ENCODE measurements around the gene ARGLU1.

ARGLU1 gene

GRCh38 chr13:106540613-106541012 lies 27.3 kb downstream of the ARGLU1 start:
- no peak for DNase-seq

GRCh38 chr13:106537521-106537920 lies 30.4 kb downstream of the ARGLU1 start:
- DNase-seq: no peak

GRCh38 chr13:106536244-106537034 lies 31.5 kb downstream of the ARGLU1 start:
- peak; percentile 85 for DNase-seq

DNA sequence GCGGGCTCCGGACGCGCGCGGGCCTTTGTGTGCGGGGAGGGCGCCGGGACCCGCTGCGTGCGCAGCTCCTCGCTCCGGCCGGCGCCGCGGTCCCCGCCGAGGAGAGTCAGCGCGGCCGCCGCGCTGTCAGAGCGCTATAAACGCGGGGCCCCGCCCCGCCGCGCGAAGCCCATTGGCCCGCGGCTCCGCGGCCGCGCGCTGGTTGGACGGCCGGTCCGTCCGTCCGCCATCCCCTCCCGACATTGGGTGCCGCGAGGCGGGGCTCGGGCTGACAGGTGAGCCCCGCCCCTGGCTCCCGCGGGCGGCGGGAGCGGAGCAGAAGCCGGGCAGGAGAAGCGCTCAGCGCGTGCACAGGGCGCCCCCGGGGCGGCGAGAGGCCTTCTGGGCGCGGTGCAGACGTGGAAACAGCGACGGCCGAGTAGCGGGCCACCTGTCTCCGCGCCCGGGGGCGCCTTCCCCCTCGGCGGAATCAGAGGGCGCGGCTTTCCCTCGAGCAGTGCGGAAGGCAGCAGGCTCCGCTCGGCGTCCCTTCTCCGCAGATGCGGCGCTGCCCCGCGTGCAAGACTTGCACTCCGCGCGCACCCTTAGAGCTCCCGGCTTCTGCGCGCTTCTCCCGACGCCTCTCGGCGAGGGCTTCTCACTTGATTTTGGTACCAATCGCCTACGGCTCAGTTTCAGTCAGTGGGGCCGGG lies 32.2 kb downstream of the ARGLU1 start, which contains the start of gene EFNB2:
Gene EFNB2 (minus strand): TSS at position 111 of the 692 bp plus-strand sequence. CDS start 698 bp downstream, outside the sequence.
- DNase-seq: peak; percentile 93

DNA sequence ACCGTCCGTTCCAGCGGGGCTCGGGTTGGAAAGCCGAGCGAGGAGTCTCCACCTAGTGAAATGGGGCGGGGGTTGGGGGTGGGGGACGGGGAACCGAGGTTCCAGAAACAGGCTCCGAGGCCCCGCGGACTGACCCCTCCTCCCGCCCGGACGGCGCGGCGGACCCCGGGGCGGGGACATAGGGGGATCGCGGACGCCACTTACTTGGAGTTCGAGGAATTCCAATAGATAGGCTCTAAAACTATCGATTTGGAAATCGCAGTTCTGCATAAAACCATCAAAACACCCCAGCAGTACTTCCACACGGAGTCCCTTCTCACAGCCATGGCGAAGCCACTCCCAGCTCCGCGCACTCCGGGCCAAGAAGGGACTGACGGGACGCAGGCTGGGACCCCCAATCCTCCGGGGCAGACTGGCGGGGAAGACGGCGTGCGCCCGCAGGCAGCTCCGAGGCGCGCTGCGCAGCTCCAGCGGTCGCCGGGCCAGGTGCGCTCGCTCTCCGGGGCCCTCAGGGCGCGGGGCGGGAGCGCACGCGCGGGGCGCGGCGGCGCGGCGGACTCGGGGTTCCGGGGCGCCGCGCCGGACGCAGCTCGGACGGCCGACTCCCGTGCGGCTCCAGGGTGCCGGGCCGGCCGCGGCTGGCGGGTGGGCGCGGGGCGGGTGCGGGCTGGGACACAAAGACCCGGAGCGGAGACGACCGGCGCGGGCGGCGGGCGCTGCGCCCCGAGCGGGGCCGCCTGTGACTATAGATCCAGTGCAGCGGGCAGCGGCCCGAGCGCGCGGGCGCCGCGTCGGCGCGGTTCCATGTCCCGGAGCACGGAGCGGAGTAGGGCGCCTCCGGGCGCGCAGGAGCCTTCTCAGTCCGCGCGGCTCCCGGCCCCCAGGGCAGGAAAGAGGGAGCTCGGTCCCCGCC lies 33.0 kb downstream of the ARGLU1 start:
- no peak for DNase-seq

DNA sequence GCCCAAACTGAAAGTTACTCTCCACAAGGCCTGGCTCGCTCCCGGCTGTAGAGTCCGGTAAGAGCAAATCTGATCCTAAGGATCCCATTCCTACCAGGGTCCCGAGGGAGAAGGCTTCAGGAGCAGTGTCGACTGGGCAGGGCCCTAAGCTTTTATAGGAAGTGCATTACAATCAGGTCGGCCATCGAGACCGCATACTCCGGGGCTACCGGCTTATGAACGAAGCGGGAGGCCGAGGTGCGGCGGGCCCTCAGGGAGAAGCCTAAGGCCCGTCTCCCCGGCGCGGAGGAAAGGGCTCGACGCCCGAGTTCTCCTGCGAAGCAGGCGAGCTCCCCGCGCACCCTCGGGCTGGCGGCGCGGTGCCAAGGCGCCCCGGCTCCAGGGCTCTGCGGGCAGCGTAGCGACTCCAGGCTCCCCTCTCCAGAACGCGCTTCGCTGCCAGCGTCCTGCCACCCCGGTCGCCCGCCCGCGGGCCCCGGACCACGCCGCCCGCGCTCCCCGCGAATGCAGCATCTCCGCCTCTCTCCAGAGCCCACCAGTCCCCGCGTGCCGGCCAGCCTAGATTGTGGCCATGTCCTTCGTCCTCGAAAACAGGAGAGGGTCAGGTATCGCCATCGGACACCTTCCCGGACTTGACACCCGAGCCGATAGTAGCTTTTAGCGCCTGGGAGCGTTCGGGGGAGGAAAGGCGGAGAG lies 33.8 kb downstream of the ARGLU1 start:
- DNase-seq: peak; percentile 70

DNA sequence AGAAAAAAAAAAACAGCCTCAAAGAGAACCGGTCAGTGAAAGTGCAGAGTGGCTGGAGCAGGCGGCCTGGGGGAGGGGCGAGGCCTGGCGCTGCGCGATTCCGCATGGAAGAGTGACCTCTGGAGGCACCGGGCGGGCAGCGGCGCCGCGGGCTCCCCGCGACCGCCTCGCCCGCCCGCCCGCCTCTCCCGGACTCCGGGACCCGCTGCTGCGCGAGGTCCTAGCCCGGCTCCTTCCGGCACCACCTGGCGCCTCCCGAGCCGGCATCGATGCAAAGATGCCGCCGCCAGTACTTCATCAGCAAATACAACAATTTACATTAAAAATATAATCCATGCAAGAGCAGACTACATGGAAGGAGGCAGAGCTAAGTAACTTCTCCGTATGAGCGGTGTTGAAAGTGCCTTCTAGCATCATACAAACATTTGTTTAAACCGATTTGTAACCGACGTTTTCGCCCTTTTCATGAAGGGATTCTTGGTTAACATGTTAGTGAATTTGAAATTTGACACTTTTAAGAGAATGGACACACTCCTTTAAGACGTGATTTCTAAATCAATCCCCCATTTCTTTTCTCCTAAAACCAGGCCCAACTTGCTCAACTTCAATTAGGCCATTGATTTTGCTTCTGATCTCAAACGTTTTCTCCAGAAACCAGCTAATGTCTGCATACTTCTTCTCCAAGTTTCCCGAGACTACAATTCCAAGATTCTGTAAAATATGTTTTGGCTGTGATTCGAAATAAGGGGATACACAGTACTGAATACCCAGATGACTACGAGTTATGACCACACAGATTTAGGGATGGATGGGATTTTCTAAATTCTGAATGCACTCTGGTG lies 34.6 kb downstream of the ARGLU1 start:
- peak; percentile 80 for DNase-seq

DNA sequence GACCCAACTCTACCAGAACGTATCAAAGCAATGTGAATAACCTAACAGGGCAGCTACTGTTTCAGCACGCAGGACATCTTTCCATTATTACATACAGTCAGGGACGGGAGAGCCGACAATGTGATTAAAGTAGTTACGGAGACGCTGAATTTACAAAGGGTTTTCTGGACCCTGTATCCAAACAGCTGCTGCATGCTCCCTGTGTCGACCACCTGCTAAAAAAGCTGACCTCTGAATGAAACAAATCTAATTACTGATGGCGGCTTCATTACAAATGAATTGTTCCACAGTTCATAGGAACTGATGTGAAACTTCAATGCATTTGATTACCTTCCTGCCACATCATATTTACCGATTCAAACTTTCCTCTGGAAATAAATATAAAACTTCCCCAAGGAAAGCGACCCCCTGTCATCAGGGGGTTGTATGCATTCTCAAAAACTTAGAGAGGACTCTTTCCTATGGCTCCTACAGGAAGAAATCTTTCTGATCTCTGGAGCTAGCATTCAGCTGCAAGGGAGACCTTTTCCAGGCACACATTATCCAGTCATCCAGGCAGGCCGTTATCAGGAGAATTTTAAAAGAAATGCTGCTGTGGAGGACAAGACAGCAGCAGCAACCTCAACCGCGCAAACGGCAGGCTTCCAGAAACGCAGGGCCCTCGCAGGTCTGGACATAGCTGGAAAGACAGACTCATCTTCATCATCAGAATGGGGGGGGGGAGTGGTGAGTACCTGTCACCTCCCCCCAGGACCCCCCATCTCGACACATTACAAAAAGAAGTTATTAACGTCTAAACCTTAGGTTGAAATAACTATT lies 35.6 kb downstream of the ARGLU1 start:
- no peak for DNase-seq

- DNase-seq: no peak
Observed at GRCh38 chr13:106530980-106531481, 36.9 kb downstream of the ARGLU1 start.

- DNase-seq: no peak
Observed at GRCh38 chr13:106530171-106530851, 37.6 kb downstream of the ARGLU1 start.

DNA sequence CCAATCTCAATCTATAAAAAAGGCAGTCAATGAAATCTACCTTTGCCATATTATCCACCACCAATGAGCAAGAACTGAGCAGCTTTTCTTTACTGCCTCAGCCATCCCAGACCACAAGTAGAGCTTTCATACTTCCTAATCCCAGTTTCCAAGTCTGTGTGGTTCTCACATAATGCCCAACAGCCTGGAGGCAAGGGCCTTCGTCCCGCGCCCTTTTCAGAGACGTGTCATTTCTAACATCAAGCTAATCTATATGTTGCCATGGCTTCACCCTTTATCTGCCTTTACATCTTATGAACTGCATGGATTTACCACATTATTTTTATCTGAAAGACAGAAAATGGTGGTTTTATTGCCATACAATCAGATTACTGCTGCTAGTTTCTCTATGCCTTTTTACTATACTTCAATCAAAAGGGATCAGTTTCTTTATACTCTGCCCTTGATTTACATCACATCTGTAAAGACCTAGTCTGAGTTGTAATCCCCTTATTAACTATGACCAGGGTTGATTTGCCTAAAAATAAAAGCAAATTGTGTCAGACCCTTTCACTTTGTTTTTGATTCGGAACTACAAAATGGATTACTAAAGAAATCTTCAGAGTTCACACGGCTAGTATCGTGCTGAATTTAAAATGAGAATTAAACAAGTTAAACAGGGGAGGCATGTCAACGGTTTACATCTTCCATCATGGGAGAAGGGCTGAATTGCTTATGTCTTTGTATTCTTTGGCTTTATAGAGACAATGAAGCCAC lies 38.3 kb downstream of the ARGLU1 start:
- no peak for DNase-seq

- DNase-seq: no peak
Observed at GRCh38 chr13:106528718-106529414, 39.1 kb downstream of the ARGLU1 start.

GRCh38 chr13:106527826-106528225 lies 40.1 kb downstream of the ARGLU1 start:
- no peak for DNase-seq

- DNase-seq: no peak
Observed at GRCh38 chr13:106527445-106527801, 40.5 kb downstream of the ARGLU1 start.

DNA sequence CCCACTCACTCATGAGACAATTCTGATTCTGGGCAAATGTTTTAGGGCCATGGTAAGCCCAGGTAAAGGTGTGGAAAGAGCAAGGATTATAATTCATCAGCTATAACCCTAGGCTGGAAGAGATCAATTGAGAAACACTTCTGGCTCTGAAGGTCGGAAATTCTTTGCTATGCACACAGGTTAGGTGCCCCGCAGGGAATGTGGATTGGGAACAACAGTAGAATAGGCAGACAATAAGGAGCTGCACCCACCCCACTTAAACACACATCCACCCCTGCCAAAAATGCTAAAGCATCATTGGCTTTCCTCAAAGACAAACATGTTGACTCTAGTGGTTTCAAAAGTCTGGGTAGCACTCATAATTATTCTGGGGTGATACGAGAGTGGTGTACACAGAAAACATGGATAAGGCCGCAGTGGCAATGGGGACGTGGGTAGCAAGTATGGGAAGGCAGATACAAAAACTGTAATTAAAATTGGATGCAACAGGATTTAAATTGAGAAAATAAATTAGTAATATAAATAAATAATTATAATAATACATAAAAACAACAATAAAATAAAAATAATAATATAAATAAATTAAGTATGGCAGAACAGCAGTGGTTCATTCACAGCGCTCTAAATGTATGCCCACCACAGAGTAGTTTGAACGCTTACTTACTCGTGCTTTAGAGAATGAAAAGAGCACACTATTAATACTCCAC lies 41.0 kb downstream of the ARGLU1 start:
- no peak for DNase-seq

DNA sequence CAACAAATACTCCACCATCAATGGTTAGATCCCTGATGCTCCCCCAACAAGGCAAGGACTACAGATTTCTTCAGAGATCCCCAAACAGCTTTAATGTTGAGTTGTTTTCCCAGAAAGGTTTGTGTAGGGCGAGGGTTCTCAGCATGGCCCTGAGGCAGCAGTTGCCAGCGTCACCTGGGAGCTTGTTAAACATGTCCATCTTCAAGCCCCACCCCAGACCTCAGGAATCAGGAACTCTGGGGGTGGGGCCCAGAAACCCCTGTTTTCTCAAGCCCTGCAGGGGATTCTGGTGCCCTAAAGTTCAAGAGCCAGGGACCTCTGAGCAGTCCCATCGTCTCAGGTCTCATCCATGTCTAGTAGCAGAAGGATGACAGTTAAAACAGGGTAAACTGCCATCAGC lies 42.1 kb downstream of the ARGLU1 start:
- no peak for DNase-seq

- DNase-seq: no peak
Observed at GRCh38 chr13:106524108-106524507, 43.8 kb downstream of the ARGLU1 start.

GRCh38 chr13:106523576-106523975 lies 44.4 kb downstream of the ARGLU1 start:
- peak; percentile 75 for DNase-seq
